HG02885 (cell line): ENCODE measurements around the gene CCDC69.
A peak's percentile ranks its signal among the peaks of the same experiment; 100 is the strongest.
"Not testable (repeated sequence)": the region's sequence is repeated elsewhere in the genome, so short reads cannot be mapped to it uniquely, and the experiment has no call there.

ENCODE experiments used
- ATAC-seq: cut with Tn5 transposase; IDR thresholded peaks from one replicate; pipeline ENCODE4 v1.9.1; 2021; ENCODE audit warnings: mild to moderate bottlenecking; ENCODE audit not compliant: unreplicated experiment, poor library complexity

CCDC69 gene

GRCh38 chr5:151223447-151224264 is at the start of gene CCDC69:
Gene CCDC69, minus strand, starts transcription at chr5:151224092. Its CDS starts 122 bp downstream, at chr5:151223970.
- peak; percentile 75 for ATAC-seq

GRCh38 chr5:151271336-151271735 is 47.4 kb upstream of the CCDC69 start:
- ATAC-seq, result no peak

- ATAC-seq, result peak; percentile 93
Observed at GRCh38 chr5:151270599-151270998, 46.7 kb upstream of the CCDC69 start.

DNA sequence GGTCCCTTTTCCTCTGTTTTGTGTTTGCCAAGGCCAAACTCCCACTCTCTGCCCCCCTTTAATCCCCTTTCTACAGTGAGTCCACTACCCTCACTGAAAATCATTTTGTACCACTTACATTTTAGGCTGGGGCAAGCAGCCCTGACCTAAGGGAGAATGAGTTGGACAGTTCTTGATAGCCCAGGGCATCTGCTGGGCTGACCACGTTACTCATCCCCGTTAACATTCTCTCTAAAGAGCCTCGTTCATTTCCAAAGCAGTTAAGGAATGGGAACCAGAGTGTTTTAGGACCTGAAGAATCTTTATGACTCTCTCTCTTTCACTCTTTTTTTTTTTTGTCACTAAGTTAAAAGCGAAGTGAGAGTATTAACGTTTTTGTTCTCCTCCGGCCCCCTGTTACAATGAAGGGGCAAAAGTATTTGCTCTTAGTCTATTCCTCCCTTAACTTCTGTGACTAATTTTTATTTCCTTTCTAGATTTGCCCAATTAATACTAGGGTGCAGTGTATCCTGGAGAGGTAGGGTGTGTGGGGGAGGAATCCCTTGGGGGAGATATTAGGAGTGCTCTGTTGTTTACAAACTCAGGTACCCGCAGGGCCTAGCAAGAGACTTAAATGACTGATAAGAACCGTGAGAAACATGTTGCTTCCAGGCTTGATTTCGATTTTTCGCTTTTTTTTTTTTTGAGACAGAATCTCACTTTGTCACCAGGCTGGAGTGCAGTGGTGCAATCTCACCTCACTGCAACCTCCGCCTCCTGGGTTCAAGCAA is 43.8 kb upstream of the CCDC69 start:
- ATAC-seq, result no peak

GRCh38 chr5:151264113-151264512 is 40.2 kb upstream of the CCDC69 start:
- ATAC-seq, result peak; percentile 60

- ATAC-seq, result no peak
Observed at GRCh38 chr5:151262532-151262931, 38.6 kb upstream of the CCDC69 start.

- no peak for ATAC-seq
Observed at GRCh38 chr5:151259931-151260330, 36.0 kb upstream of the CCDC69 start.

- ATAC-seq, result no peak
Observed at GRCh38 chr5:151258816-151259215, 34.9 kb upstream of the CCDC69 start.

- ATAC-seq, result no peak
Observed at GRCh38 chr5:151258201-151258611, 34.3 kb upstream of the CCDC69 start.

GRCh38 chr5:151257731-151258181 is 33.9 kb upstream of the CCDC69 start:
- ATAC-seq, result peak; percentile 33

DNA sequence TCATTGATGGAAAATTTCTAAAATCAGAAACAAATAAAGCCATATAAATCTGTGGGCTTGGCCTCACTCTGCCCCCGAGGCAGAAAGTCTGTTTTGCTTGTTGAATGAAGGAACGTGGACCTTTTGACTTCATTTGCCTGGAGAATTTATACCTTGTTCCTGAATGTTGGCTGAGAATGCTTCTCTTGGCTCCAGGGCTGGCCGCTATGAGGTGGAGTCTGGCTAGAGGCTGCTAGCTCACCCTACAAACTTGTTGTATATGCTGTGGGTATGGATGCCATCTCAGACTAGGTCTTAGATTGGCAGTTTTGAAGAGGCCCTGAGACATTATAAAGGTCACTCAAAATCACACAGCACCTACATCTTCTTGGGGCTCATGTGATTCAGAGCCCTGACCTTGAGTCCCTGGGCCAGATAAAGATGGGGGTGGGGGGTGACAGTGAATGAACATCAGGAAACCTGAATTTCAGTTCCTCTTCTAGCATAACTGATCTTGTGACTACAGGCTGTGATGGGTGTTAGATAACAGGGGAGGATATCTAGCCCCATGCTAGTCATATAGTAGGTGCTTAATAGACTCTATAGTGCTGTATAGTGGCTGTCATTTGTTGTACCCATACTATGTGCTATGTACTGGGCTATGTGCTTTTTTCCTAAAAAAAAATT is 31.9 kb upstream of the CCDC69 start:
- ATAC-seq, result peak; percentile 51

GRCh38 chr5:151254990-151255389 is 31.1 kb upstream of the CCDC69 start:
- ATAC-seq, result not testable (repeated sequence)

DNA sequence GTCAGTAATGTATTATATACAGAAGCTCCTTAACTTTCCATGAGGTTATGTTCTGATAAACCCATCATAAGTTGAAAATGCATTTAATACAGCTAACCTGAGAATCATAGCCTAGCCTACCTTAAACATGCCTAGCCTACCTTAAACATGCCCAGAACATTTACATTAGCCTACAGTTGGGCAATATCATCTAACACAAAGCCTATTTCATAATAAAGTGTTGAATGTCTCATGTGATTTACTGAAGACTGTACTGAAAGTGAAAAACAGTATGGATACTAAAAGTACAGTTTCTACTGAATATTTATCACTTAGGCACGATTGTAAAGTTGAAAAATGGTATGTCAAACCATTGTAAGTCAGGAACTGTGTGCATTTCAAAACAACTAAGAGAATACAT is 30.7 kb upstream of the CCDC69 start:
- ATAC-seq, result no peak

DNA sequence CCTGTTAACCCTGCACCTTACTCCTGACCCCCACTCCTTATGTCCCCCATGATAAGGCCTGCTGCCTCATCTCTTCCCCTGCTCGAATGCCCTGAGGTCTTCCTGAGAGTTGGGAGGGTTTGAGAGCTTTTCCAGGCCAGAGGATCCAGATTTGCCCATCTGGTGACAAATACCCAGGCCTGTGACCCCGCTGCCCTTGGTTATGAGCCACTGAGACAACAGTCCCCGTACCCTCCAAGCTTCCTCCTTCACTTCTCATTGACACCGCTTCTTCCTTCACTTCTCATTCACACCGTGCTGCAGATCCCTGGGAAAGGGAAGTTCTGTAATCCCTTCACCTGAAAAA is 29.7 kb upstream of the CCDC69 start:
- ATAC-seq, result no peak

DNA sequence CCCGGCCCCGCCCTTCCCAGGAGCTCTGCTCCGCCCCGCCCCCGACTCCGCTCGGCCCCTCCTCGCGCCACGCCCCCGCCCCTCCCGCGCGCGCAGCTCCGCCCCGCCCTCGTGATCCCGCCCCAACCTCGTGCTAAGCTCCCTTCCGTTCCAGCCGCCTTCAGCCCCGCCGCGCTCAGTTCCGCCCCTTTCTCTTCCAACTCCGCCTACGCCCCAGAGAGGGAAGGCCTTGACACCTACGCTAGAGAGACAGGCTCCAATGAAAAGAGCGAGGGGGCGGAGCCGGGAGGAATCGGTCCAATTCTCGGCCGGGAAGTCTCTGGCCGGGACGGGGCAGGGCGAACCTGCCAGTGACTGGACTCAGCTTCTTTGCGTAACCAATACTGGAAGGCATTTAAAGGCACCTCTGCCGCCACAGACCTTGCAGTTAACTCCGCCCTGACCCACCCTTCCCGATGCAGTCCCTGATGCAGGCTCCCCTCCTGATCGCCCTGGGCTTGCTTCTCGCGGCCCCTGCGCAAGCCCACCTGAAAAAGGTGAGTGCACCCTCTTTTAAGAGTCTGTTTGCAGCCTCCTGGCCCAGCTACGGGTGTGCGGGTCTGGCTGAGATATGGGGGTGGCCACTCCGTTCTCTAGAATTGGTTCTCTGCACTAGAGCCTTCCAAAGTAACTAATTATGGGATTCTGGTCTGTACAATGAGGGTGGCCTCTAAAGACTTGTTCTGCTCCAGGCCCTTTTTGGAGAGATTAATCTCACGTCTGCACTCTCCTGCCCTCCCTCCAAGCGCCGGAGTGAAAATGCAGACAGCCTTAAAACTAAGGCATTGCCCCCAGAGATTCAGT is 29.1 kb upstream of the CCDC69 start, which contains the start of gene GM2A:
Gene GM2A, plus strand, starts transcription at position 424 of the 843 bp plus-strand sequence. Its CDS starts 32 bp downstream, at position 456.
- ATAC-seq, result peak; percentile 74

GRCh38 chr5:151251621-151252020 is 27.7 kb upstream of the CCDC69 start:
- ATAC-seq, result no peak

DNA sequence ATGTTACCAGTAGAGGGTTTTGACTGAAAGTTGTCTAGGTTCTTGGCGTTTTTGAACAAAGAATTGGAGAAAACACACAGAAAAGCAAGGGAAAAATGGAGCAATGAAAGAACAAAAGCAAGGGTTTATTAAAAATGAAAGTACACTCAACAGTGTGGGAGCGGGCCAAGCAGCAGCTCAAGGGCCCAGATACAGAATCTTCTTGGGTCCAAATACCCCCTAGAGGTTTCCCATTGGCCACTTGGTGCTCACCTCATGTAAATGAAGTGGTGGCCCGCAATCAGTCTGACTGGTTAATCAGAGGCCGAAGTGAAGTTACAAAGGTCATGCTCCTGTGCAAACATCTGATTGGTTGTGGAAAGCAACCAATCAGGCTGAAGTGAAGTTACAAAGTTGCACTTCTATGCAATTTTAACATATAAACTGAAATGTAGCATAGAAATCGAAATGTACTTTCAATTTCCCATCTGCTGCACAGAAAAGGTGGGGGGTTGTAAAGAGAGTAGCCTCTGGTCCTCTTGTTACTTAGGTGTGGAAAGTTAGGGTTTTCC is 27.2 kb upstream of the CCDC69 start:
- no peak for ATAC-seq

- ATAC-seq, result no peak
Observed at GRCh38 chr5:151250346-151251000, 26.6 kb upstream of the CCDC69 start.

DNA sequence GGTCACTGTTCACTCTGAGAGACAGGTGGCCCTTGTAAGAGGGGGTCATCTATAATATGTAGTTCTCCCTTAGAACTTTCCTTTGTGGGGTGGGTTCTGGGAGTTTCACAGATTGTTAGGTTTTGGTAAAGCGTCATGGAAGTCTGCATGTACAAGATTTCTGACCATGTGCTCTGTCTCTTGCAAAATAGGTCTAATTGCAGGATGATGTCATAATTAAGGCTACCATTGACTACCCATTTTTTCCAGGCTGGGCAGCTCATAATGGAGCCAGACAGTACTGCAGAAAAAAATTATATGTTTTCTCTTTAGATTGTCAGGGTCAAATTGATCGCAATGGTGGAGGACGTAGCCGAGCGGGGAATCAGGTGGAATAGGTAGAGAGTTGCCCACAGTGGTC is 25.4 kb upstream of the CCDC69 start:
- no peak for ATAC-seq
